MCF 10A (cell line): ENCODE results near the gene DUXB. TPM values are rescaled to one million over a fixed set of nuclear protein-coding genes. Genes with fewer than 3 reads are reported as not detected.

Source experiments
- BruUV-seq: library from RNA; stranded (reverse); fragments of 400-500 nt; replicated peaks from 2 replicates; lab custom pipeline; 2021; lab: Mats Ljungman, UMichigan
- CTCF ChIA-PET: fragments of 300-600 bp; sonication (Branson Sonifier 250); formaldehyde crosslinking; extraction: SDS; loops from one replicate; lab custom pipeline; 2021; ENCODE audit warnings: antibody characterized with exemption, inconsistent platforms; lab: Yijun Ruan, JAX
- POLR2A ChIA-PET: fragments of 300-600, 350-650 bp; sonication (Branson Sonifier 250); formaldehyde crosslinking; extraction: SDS; loops from one replicate; lab custom pipeline; 2020; ENCODE audit warnings: antibody characterized with exemption, inconsistent platforms; lab: Yijun Ruan, JAX
- DNase-seq: peaks from one replicate; pipeline ENCODE4 v3.0.0-alpha.2; 2018; ENCODE audit not compliant: unreplicated experiment
- H3K27ac Mint-ChIP-seq: one replicate; pipeline ENCODE4 v1.8.0; 2022; ENCODE audit warnings: mild to moderate bottlenecking, low read depth, mixed read lengths; ENCODE audit not compliant: unreplicated experiment
- H3K27me3 Mint-ChIP-seq: one replicate; pipeline ENCODE4 v1.8.0; 2022; ENCODE audit warnings: mixed read lengths; ENCODE audit not compliant: insufficient read depth, unreplicated experiment
- H3K36me3 Mint-ChIP-seq: one replicate; pipeline ENCODE4 v1.8.0; 2022; ENCODE audit warnings: mild to moderate bottlenecking, moderate library complexity, mixed read lengths; ENCODE audit not compliant: insufficient read depth, unreplicated experiment
- H3K4me1 Mint-ChIP-seq: one replicate; pipeline ENCODE4 v1.8.0; 2022; ENCODE audit warnings: mixed read lengths; ENCODE audit not compliant: insufficient read depth, unreplicated experiment
- H3K4me3 Mint-ChIP-seq: one replicate; pipeline ENCODE4 v1.8.0; 2022; ENCODE audit warnings: mild to moderate bottlenecking, moderate library complexity, mixed read lengths; ENCODE audit not compliant: unreplicated experiment
- H3K9me3 Mint-ChIP-seq: one replicate; pipeline ENCODE4 v1.8.0; 2022; ENCODE audit warnings: mixed read lengths; ENCODE audit not compliant: unreplicated experiment
- intact Hi-C: fragments of 100-400 bp; cut with micrococcal nuclease; formaldehyde crosslinking; loops from 2 replicates; pipeline ENCODE4 v1.14.1; 2022
- total RNA-seq: library from RNA; stranded (reverse); gene quantifications from 2 replicates; pipeline ENCODE4 v1.2.3, GENCODE V29; 2022
- TF ChIP-seq, protein P1 (sequence below): fragments of 200-600 bp; IDR thresholded peaks from one replicate; pipeline ENCODE4 v1.8.0; 2022; ENCODE audit warnings: antibody characterized with exemption, mild to moderate bottlenecking; ENCODE audit not compliant: unreplicated experiment

DUXB gene
- total RNA-seq, 1 experiment from 2014 or later, result not detected

- CTCF ChIA-PET, result no interaction called here
- intact Hi-C loops, result no loop called here
- Mint-ChIP-seq H3K4me3 (no peak overlapping the region), H3K4me1 (no peaks in the 10 kb centered on the region), H3K9me3 (no peaks in the 10 kb centered on the region), H3K27me3 (peaks cover 7% of the 10 kb centered on the region), H3K36me3 (no peaks in the 10 kb centered on the region), H3K27ac (no peak overlapping the region)
- BruUV-seq, result no TSS peak
- TF ChIP-seq, protein P1, sequence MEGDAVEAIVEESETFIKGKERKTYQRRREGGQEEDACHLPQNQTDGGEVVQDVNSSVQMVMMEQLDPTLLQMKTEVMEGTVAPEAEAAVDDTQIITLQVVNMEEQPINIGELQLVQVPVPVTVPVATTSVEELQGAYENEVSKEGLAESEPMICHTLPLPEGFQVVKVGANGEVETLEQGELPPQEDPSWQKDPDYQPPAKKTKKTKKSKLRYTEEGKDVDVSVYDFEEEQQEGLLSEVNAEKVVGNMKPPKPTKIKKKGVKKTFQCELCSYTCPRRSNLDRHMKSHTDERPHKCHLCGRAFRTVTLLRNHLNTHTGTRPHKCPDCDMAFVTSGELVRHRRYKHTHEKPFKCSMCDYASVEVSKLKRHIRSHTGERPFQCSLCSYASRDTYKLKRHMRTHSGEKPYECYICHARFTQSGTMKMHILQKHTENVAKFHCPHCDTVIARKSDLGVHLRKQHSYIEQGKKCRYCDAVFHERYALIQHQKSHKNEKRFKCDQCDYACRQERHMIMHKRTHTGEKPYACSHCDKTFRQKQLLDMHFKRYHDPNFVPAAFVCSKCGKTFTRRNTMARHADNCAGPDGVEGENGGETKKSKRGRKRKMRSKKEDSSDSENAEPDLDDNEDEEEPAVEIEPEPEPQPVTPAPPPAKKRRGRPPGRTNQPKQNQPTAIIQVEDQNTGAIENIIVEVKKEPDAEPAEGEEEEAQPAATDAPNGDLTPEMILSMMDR, result no peak
- no peak for DNase-seq
- POLR2A ChIA-PET, result interaction anchor here (1.3 kb wide), 1 partner anchor 79 kb away, joined by 4 read pairs; no protein-coding TSS in a partner anchor
These were observed 26.0 kb upstream of the DUXB start for GRCh38 chr16:75727221-75727620.

GRCh38 chr16:75726390-75726789 lies 25.1 kb upstream of the DUXB start, which contains the start of gene CPHXL:
TSS of gene CPHXL (minus strand) at chr16:75726490. CDS start at chr16:75726442, 48 bp downstream.
- Mint-ChIP-seq H3K9me3 (no peaks in the 10 kb centered on the region), H3K27me3 (peaks cover 15% of the 10 kb centered on the region), H3K27ac (no peak within 1 kb of the TSS), H3K4me3 (no peak within 1 kb of the TSS), H3K36me3 (no peaks in the 10 kb centered on the region), H3K4me1 (no peaks in the 10 kb centered on the region)
- TF ChIP-seq, protein P1, result no peak
- POLR2A ChIA-PET, result no interaction called here
- DNase-seq, result no peak
- no TSS peak for BruUV-seq
- CTCF ChIA-PET, result no interaction called here
- intact Hi-C loops, result no loop called here

GRCh38 chr16:75718452-75718851 lies 17.2 kb upstream of the DUXB start:
- no peak for DNase-seq
- Mint-ChIP-seq H3K27ac (no peak overlapping the region), H3K27me3 (peaks cover 42% of the 10 kb centered on the region)

DNA sequence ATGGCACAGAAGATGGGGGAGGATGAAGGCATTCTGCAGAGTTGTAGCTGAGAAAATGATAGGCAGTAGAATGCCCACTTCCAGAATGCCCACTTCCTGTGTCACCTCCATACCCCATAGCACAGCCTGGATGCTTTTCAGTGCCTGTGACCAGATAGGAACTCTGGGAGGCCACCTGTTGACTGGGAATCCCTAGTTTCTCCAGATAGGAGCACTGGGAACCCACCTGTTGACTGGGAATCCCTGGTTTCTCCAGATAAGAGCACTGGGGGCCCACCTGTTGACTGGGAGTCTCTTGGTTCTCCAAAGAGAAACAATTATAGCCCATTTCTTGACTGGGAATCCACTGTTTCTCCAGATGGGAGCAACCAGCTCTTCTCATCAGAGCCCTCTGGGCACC lies 13.4 kb upstream of the DUXB start:
- no peaks in the 10 kb centered on the region for H3K9me3 Mint-ChIP-seq
- TF ChIP-seq, protein P1, result no peak
- intact Hi-C loops, result no loop called here
- DNase-seq, result no peak
- H3K4me3 Mint-ChIP-seq, result no peak overlapping the region
- no peaks in the 10 kb centered on the region for H3K4me1 Mint-ChIP-seq
- ChIA-PET POLR2A (interaction anchor here (0.8 kb wide), 1 partner anchor 18 kb away, joined by 3 read pairs; no protein-coding TSS in a partner anchor), CTCF (no interaction called here)
- BruUV-seq, result no TSS peak
- H3K27me3 Mint-ChIP-seq, result peaks cover 18% of the 10 kb centered on the region
- no peak overlapping the region for H3K27ac Mint-ChIP-seq
- H3K36me3 Mint-ChIP-seq, result no peaks in the 10 kb centered on the region

More at GRCh38 chr16:75718452-75718851, 17.2 kb upstream of the DUXB start:
- Mint-ChIP-seq H3K36me3 (no peaks in the 10 kb centered on the region), H3K4me3 (no peak overlapping the region), H3K4me1 (no peaks in the 10 kb centered on the region), H3K9me3 (no peaks in the 10 kb centered on the region)
- BruUV-seq, result no TSS peak
- ChIA-PET POLR2A (interaction anchor here (0.7 to 0.8 kb wide), 2 partner anchors 15 to 234 kb away, joined by 3 to 5 read pairs; no protein-coding TSS in a partner anchor), CTCF (no interaction called here)
- intact Hi-C loops, result no loop called here
- TF ChIP-seq, protein P1, result no peak
